ENCODE results near the gene CLSTN3. TPM values are rescaled to one million over a fixed set of nuclear protein-coding genes. Genes with fewer than 3 reads are reported as not detected.

CLSTN3 gene
- total and polyA plus RNA-seq, 3 donors from 2014 or later = 18.8 to 22.7 (median 19.9) TPM

GRCh38 chr12:7155471-7156034 lies 25.4 kb downstream of the CLSTN3 start:
- WGBS, 2 donors = 91 to 92% methylated on average over 5 to 8 of the region's 8 CpGs
- Histone ChIP-seq H3K36me3 (ENCODE audit: low read depth, missing control alignments) (no peaks in the 10 kb centered on the region), H3K4me1 (no peaks in the 10 kb centered on the region), H3K27me3 (no peaks in the 10 kb centered on the region), H3K27ac (no peak overlapping the region), H3K9me3 (no peaks in the 10 kb centered on the region), H3K4me3 (no peak overlapping the region)
- intact Hi-C loops (cut with DNase I; ENCODE audit: low total_unique reads) = no loop called here
- DNase-seq = no peak
- TF ChIP-seq, protein P1, sequence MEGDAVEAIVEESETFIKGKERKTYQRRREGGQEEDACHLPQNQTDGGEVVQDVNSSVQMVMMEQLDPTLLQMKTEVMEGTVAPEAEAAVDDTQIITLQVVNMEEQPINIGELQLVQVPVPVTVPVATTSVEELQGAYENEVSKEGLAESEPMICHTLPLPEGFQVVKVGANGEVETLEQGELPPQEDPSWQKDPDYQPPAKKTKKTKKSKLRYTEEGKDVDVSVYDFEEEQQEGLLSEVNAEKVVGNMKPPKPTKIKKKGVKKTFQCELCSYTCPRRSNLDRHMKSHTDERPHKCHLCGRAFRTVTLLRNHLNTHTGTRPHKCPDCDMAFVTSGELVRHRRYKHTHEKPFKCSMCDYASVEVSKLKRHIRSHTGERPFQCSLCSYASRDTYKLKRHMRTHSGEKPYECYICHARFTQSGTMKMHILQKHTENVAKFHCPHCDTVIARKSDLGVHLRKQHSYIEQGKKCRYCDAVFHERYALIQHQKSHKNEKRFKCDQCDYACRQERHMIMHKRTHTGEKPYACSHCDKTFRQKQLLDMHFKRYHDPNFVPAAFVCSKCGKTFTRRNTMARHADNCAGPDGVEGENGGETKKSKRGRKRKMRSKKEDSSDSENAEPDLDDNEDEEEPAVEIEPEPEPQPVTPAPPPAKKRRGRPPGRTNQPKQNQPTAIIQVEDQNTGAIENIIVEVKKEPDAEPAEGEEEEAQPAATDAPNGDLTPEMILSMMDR (IDR thresholded peaks at IDR 0.05) = no peak
- no peak for TF ChIP-seq POLR2A (IDR thresholded peaks at IDR 0.05)

- Histone ChIP-seq H3K4me3 (no peak overlapping the region), H3K4me1 (no peaks in the 10 kb centered on the region), H3K9me3 (no peaks in the 10 kb centered on the region), H3K27me3 (no peaks in the 10 kb centered on the region), H3K27ac (no peak overlapping the region), H3K36me3 (ENCODE audit: low read depth, missing control alignments) (no peaks in the 10 kb centered on the region)
- intact Hi-C loops (cut with DNase I; ENCODE audit: low total_unique reads) = no loop called here
- 81 to 88% methylated on average over 9 to 24 of the region's 24 CpGs for WGBS, 2 donors
- DNase-seq = no peak
- TF ChIP-seq, protein P1 (IDR thresholded peaks at IDR 0.05) = no peak
- TF ChIP-seq POLR2A (IDR thresholded peaks at IDR 0.05) = no peak
These were observed 26.4 kb downstream of the CLSTN3 start for GRCh38 chr12:7156259-7157197.

GRCh38 chr12:7157391-7157790 lies 27.2 kb downstream of the CLSTN3 start:
- no peaks in the 10 kb centered on the region for H3K36me3 ChIP-seq (ENCODE audit: low read depth, missing control alignments)
- no peak overlapping the region for H3K27ac ChIP-seq
- no peak for DNase-seq

DNA sequence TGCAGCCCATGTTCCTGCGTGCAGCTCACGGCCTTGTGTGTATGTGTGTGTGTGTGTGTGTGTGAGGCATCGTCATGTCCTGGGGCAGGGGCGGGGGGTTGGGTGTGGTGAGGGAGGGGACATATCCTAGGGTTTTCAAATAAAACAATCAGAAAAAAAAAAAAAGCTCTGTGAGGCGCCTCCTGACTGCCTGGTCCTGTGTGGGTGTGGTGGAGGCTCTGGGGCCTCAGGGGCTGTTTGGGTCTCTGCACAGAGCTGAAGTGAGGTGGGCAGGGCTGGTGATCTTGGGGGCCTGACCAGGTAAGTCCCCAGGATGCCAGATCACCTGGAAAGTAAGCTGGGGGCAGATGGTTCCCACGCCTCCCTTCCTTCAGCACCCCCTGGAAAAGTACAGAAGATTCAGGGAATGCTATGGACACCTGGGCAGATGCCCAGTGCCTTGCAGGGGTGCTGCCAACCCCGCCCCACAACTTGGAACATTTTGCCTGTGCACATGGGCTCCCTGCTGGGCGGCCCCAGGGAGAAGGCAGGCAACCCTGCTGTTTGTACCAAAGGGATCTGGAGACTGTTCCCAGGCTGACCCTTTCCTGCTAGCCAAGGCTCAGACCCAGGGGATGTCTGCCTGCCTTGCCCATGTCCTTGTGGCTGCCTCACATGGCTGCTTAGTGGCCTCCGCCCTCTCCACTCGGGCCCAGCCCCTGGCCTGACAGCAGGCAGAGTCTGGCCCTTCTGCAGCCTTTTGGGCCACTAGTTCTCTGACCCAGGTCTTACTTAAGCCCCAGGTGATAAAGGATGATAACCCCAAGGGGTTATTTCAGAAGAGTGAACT lies 28.8 kb downstream of the CLSTN3 start:
- 90 to 93% methylated on average over 5 to 9 of the region's 10 CpGs for WGBS, 2 donors
- no peak for DNase-seq
- TF ChIP-seq, protein P1 (IDR thresholded peaks at IDR 0.05) = no peak
- TF ChIP-seq POLR2A (IDR thresholded peaks at IDR 0.05) = no peak
- no peak overlapping the region for H3K4me3 ChIP-seq
- no peaks in the 10 kb centered on the region for H3K27me3 ChIP-seq
- no peak overlapping the region for H3K27ac ChIP-seq
- no peaks in the 10 kb centered on the region for H3K9me3 ChIP-seq
- intact Hi-C loops (cut with DNase I; ENCODE audit: low total_unique reads) = no loop called here
- no peaks in the 10 kb centered on the region for H3K4me1 ChIP-seq
- H3K36me3 ChIP-seq (ENCODE audit: low read depth, missing control alignments) = no peaks in the 10 kb centered on the region

More at GRCh38 chr12:7157391-7157790, 27.2 kb downstream of the CLSTN3 start:
- TF ChIP-seq, protein P1 (IDR thresholded peaks at IDR 0.05) = no peak
- TF ChIP-seq POLR2A (IDR thresholded peaks at IDR 0.05) = no peak
- Histone ChIP-seq H3K4me1 (no peaks in the 10 kb centered on the region), H3K4me3 (no peak overlapping the region), H3K27me3 (no peaks in the 10 kb centered on the region), H3K9me3 (no peaks in the 10 kb centered on the region)
- 93 to 95% methylated on average over 12 to 17 of the region's 17 CpGs for WGBS, 2 donors
- intact Hi-C loops (cut with DNase I; ENCODE audit: low total_unique reads) = no loop called here

Data from testis (tissue), 3 donors.